HG03575 (cell line): ENCODE results near the gene PODXL.
"Not testable (repeated sequence)": the region's sequence is repeated elsewhere in the genome, so short reads cannot be mapped to it uniquely, and the experiment has no call there.

Experiments used
- ATAC-seq: cut with Tn5 transposase; IDR thresholded peaks from one replicate; pipeline ENCODE4 v1.9.1; 2021; ENCODE audit not compliant: unreplicated experiment, insufficient number of reproducible peaks, low FRiP score; ENCODE audit errors: extremely low read depth

PODXL gene

DNA sequence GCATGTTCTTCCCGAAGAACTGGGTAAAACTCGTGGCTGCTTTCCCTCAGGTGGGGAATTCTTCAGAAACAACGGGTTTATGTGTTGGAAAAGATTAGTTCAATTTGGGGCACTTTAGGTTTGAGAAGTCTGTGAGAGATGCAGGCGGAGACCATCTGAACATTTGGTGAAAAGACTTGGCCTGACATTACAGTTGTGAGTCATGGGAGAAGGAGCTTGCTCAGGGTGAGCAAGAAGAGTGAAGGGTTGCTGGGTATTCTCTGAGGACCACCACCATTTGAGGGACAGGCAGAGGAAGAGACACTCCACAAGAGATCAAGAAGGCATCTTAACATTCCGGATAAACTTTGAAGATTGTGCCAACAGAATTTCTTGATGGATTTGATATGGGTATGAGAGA is 88.6 kb downstream of the PODXL start:
- ATAC-seq, result no peak

DNA sequence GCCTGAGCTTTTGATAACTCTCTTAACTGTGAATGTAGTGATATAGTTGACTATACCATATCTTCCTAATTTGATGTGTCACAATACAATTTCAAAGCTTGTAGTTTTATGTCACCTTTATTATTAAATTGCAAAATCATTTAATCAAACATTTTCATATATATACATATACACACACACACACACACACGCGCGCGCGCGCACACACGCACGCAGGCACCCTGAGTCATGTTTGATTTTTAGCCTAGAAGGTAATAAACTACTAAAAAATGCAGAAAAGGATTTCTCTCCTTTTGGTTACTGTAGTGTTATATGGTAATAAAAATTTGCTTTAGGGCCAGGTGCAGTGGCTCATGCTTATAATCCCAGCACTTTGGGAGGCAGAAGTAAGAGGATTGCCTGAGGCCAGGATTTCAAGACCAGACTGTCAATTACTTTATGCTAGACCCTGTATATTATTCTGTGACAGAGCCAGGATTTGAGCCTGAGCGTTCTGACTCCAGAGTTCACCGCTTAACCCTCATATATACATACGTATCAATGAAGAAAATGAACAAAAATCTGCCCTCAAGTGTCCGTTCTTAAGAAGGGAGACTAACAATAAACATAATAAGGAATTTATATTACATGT is 89.6 kb downstream of the PODXL start:
- ATAC-seq, result no peak

DNA sequence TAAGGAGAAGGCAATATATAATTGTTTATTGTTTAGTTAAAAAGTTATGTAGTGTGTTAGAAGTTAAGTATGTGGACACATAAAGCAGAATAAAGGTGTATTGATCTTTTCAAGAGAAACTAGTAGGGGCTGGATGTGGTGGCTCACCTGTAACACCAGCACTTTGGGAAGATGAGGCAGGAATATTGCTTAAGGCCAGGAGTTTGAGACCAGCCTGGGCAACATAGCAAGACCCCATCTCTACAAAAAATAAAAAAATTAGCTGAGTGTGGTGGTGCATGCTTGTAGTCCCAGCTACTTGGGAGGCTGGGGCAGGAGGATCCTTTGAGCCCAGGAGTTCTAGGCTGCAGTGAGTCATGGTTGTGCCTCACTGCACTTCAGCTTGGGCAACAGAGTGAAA is 93.7 kb downstream of the PODXL start:
- ATAC-seq, result not testable (repeated sequence)

DNA sequence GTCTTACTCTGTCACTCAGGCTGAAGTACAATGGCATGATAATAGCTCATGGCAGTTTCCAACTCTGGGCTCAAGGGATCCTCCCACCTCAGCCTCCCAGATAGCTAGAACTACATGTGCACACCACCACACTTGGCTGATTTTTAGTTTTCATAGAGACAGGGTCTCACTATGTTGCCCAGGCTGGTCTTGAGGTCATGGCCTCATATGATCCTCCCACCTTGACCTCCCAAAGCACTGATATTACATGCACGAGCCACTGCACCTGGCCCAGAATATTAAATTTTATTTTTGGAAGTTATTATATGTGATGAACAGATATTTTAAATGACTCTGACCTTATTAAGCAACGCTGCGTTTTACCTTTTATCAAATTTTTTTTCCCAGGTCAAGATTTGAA is 94.4 kb downstream of the PODXL start:
- ATAC-seq, result no peak

DNA sequence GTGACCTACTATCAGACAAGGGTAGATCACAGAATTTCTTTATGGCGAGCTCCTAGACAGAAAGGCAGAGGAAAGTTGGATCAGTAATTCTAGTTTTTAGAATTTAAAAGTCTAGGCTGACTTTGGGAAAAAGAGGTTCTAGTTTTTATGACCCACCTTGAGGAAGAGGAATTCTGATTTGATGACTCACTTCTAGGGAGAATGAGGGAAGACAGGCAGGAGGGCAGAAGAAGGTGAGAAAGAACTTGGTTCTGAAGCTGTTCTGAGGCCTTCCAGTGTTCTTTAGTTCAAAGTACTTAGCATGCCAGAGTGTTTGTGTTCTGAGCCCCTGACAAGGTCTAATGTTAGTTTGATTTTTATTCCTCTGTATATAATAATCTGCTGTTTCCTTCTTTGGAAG is 97.2 kb downstream of the PODXL start:
- ATAC-seq, result no peak

DNA sequence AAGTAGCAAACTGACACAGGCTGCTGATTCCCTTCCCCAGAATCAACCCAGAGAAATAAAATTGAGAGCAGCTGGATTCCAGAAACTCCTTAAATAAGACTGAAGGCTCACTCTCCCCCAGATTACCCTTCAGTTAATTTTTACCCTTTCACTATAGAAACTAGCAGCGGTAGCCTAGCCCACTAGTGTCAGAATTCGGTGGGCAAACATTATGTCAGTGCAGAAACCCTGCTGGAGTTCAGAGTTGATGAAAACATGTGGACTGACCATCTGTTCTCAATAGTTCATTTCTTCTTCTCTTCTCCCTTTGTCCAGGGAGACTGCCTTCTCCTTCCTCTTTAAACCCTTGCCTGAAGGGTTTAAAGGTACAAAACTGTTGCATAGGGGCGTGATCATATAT is 100.1 kb downstream of the PODXL start:
- ATAC-seq, result no peak

DNA sequence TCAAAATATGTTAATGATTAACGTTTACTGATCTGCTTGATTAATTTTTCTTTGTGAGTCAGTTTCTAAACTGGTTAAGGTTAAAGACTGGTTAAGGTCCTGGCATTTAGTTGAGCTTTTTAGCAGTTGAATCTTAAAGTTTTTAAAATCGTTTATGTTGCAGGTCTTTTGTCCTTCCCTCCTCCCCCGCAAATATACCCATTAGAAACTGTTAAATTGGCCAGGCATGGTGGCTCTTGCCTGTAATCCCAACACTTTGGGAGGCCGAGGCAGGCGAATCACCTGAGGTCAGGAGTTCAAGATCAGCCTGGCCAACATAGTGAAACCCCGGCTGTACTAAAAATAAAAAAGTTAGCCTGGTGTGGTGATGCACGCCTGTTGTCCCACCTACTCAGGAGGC is 100.9 kb downstream of the PODXL start:
- ATAC-seq, result no peak

DNA sequence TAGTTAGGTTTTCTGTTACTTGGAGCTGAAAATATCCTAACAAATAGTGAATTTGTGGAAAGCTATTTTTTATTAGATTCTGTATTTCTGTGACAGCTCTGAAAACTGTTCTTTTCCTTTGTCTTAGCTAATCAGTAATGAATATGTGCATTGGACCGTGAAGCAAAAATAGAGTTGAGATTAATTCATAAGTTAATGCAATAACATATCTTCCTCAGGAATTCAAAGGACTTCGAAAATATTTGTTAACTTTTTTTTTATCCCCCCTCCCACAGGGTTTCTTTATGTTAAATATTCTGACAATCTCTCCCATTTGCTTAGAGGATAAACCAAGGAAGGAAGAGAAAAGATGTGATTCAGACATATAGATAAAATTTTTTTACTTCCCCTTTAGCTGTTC is 101.4 kb downstream of the PODXL start:
- no peak for ATAC-seq

DNA sequence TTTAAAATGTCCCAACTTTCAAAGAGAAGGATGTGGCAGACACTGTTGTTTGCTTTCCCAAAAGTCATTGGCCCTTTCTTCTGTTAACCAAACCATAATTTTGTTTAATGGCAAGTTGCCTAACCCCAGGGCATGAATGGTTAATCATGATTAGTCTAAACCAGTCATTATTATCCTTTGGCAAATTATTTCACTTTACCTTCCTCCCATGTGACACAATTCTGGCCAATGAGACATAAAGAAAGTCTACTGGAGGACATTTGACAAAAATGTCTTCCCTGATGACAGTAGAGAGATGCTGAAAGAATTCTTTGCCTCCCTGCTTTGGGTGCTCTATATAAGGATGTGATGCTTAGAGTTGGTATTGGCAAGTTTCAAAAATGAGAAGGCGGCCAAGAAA is 101.9 kb downstream of the PODXL start:
- ATAC-seq, result no peak
